SJCRH30 (cell line): ENCODE results near the gene MERTK. TPM values are rescaled to one million over a fixed set of nuclear protein-coding genes. Genes with fewer than 3 reads are reported as not detected.
A peak's percentile ranks its signal among the peaks of the same experiment; 100 is the strongest.
"Not testable (repeated sequence)": the region's sequence is repeated elsewhere in the genome, so short reads cannot be mapped to it uniquely, and the experiment has no call there.

Experiments
- DNase-seq, 2 experiments: peaks; one replicate each; pipeline ENCODE4 v3.0.0-alpha.2; 2015 to 2020
- H3K27ac ChIP-seq: fragments of 250-450 bp; sonication (Bioruptor Pico); 2 replicates; pipeline ENCODE4 v1.5.1; 2020; ENCODE audit warnings: mild to moderate bottlenecking, moderate library complexity
- H3K27me3 ChIP-seq: fragments of 250-450 bp; sonication (Bioruptor Pico); 2 replicates; pipeline ENCODE4 v1.5.1; 2020; ENCODE audit warnings: mild to moderate bottlenecking, moderate library complexity
- H3K36me3 ChIP-seq: fragments of 250-450 bp; sonication (Bioruptor Pico); 2 replicates; pipeline ENCODE4 v1.5.1; 2020; ENCODE audit warnings: mild to moderate bottlenecking, moderate library complexity
- H3K4me1 ChIP-seq: fragments of 250-450 bp; sonication (Bioruptor Pico); 2 replicates; pipeline ENCODE4 v1.5.1; 2020; ENCODE audit warnings: mild to moderate bottlenecking, moderate library complexity
- H3K4me3 ChIP-seq: fragments of 250-450 bp; sonication (Bioruptor Pico); 2 replicates; pipeline ENCODE4 v1.5.1; 2020; ENCODE audit warnings: mild to moderate bottlenecking, moderate library complexity
- H3K9me3 ChIP-seq: fragments of 250-450 bp; sonication (Bioruptor Pico); replicated peaks from 2 replicates; pipeline ENCODE4 v1.5.1; 2020; ENCODE audit warnings: mild to moderate bottlenecking, moderate library complexity
- total RNA-seq: library from RNA; depleted of rRNA; stranded (reverse); fragments of >200 nt; shearing (Covaris generic); gene quantifications from 2 replicates; pipeline ENCODE4 v1.2.3, GENCODE V29; 2014; rRNA removed

Gene MERTK
- 6.7 and 6.8 TPM in 2 replicates for total RNA-seq

- no peaks in the 10 kb centered on the region for H3K27me3 ChIP-seq
- H3K27ac ChIP-seq, result peak within 1 kb of the TSS; percentile 39; the same call in 1 of the 2 replicates
Measured at GRCh38 chr2:111897924-111898702, at the start of gene MERTK. Gene MERTK, plus strand, starts transcription at chr2:111898607. Its CDS starts 129 bp downstream, at chr2:111898736.

GRCh38 chr2:111850646-111851045 lies 47.8 kb upstream of the MERTK start:
- H3K9me3 ChIP-seq, H3K4me3 ChIP-seq, H3K36me3 ChIP-seq, H3K4me1 ChIP-seq, H3K27ac ChIP-seq, H3K27me3 ChIP-seq: not testable (repeated sequence)
- DNase-seq, result peak; percentile 40 to 63

More at GRCh38 chr2:111897924-111898702, at the start of gene MERTK:
- no peaks in the 10 kb centered on the region for H3K4me1 ChIP-seq
- no peaks in the 10 kb centered on the region for H3K36me3 ChIP-seq
- no peaks in the 10 kb centered on the region for H3K9me3 ChIP-seq
- H3K4me3 ChIP-seq, result peak within 1 kb of the TSS; percentile 86
- DNase-seq, result peak; percentile 93 to 94

GRCh38 chr2:111852544-111852943 lies 45.9 kb upstream of the MERTK start:
- not testable (repeated sequence) for H3K36me3 ChIP-seq, H3K4me1 ChIP-seq, H3K4me3 ChIP-seq, H3K27me3 ChIP-seq, H3K27ac ChIP-seq, DNase-seq, H3K9me3 ChIP-seq

- not testable (repeated sequence) for H3K4me1 ChIP-seq, DNase-seq, H3K9me3 ChIP-seq, H3K4me3 ChIP-seq, H3K27ac ChIP-seq, H3K27me3 ChIP-seq, H3K36me3 ChIP-seq
Measured at GRCh38 chr2:111860005-111860404, 38.4 kb upstream of the MERTK start.

- not testable (repeated sequence) for H3K4me3 ChIP-seq, H3K27ac ChIP-seq, H3K4me1 ChIP-seq, H3K36me3 ChIP-seq, H3K27me3 ChIP-seq, DNase-seq, H3K9me3 ChIP-seq
Measured at GRCh38 chr2:111865124-111865523, 33.3 kb upstream of the MERTK start.

GRCh38 chr2:111872806-111873205 lies 25.6 kb upstream of the MERTK start:
- H3K36me3 ChIP-seq, H3K27me3 ChIP-seq, H3K9me3 ChIP-seq, H3K4me3 ChIP-seq, H3K27ac ChIP-seq, DNase-seq, H3K4me1 ChIP-seq: not testable (repeated sequence)

- no peaks in the 10 kb centered on the region for H3K27me3 ChIP-seq
- H3K4me3 ChIP-seq, result peak within 1 kb of the TSS; percentile 97
- peak; percentile 90 to 93 for DNase-seq
- H3K9me3 ChIP-seq, result peaks cover 6% of the 10 kb centered on the region; the same call in 1 of the 2 replicates
- H3K27ac ChIP-seq, result peak within 1 kb of the TSS; percentile 86
- peaks cover 5% of the 10 kb centered on the region; the same call in 1 of the 2 replicates for H3K4me1 ChIP-seq
- no peaks in the 10 kb centered on the region; the same call in 1 of the 2 replicates for H3K36me3 ChIP-seq
Measured at GRCh38 chr2:111883661-111884591, 14.5 kb upstream of the MERTK start, which contains the start of gene ANAPC1. Gene ANAPC1, minus strand, starts transcription at chr2:111884193. Its CDS starts 3,368 bp downstream, at chr2:111880825.

GRCh38 chr2:111884592-111884964 lies 13.8 kb upstream of the MERTK start:
- DNase-seq, result no peak
- H3K36me3 ChIP-seq, result no peaks in the 10 kb centered on the region; the same call in 1 of the 2 replicates
- H3K27me3 ChIP-seq, result no peaks in the 10 kb centered on the region
- H3K4me1 ChIP-seq, result peaks cover 5% of the 10 kb centered on the region; the same call in 1 of the 2 replicates
- peak overlapping the region; percentile 86 for H3K27ac ChIP-seq
- H3K9me3 ChIP-seq, result peaks cover 6% of the 10 kb centered on the region; the same call in 1 of the 2 replicates
- peak overlapping the region; percentile 97 for H3K4me3 ChIP-seq

- Histone ChIP-seq H3K36me3 (no peaks in the 10 kb centered on the region), H3K27me3 (no peaks in the 10 kb centered on the region), H3K4me1 (no peaks in the 10 kb centered on the region), H3K27ac (no peak overlapping the region), H3K4me3 (no peak overlapping the region), H3K9me3 (no peaks in the 10 kb centered on the region)
- DNase-seq, result no peak
Measured at GRCh38 chr2:111896024-111896423, 2.4 kb upstream of the MERTK start.

GRCh38 chr2:111896576-111896975 lies 1.8 kb upstream of the MERTK start:
- peak in 1 of 2 experiments; percentile 60 for DNase-seq
- Histone ChIP-seq H3K4me3 (no peak overlapping the region), H3K9me3 (no peaks in the 10 kb centered on the region), H3K27ac (no peak overlapping the region), H3K27me3 (no peaks in the 10 kb centered on the region), H3K36me3 (no peaks in the 10 kb centered on the region), H3K4me1 (no peaks in the 10 kb centered on the region)

- Histone ChIP-seq H3K27ac (no peak overlapping the region; the same call in 1 of the 2 replicates), H3K4me1 (no peaks in the 10 kb centered on the region), H3K4me3 (peak overlapping the region; percentile 86), H3K9me3 (no peaks in the 10 kb centered on the region), H3K36me3 (no peaks in the 10 kb centered on the region), H3K27me3 (no peaks in the 10 kb centered on the region)
- no peak for DNase-seq
Measured at GRCh38 chr2:111897630-111897923, 830 bp upstream of the MERTK start.

- H3K27ac ChIP-seq, result no peak overlapping the region; the same call in 1 of the 2 replicates
- H3K9me3 ChIP-seq, result no peaks in the 10 kb centered on the region
- H3K4me3 ChIP-seq, result peak overlapping the region; percentile 86
- H3K36me3 ChIP-seq, result no peaks in the 10 kb centered on the region
- no peaks in the 10 kb centered on the region for H3K4me1 ChIP-seq
- no peak for DNase-seq
- H3K27me3 ChIP-seq, result no peaks in the 10 kb centered on the region
Measured at GRCh38 chr2:111898703-111899514, 502 bp downstream of the MERTK start.

- Histone ChIP-seq H3K27ac (no peak overlapping the region), H3K4me1 (peaks cover 3% of the 10 kb centered on the region), H3K4me3 (no peak overlapping the region), H3K9me3 (no peaks in the 10 kb centered on the region), H3K27me3 (no peaks in the 10 kb centered on the region), H3K36me3 (no peaks in the 10 kb centered on the region)
- peak in 1 of 2 experiments; percentile 54 for DNase-seq
Measured at GRCh38 chr2:111900859-111901258, 2.5 kb downstream of the MERTK start.

- no peak for DNase-seq
- Histone ChIP-seq H3K9me3 (no peaks in the 10 kb centered on the region), H3K4me3 (no peak overlapping the region), H3K4me1 (peaks cover 18% of the 10 kb centered on the region), H3K27ac (no peak overlapping the region), H3K36me3 (no peaks in the 10 kb centered on the region), H3K27me3 (no peaks in the 10 kb centered on the region)
Measured at GRCh38 chr2:111903516-111903915, 5.1 kb downstream of the MERTK start.
